Measurements from ENCODE around the gene PRKCA.
"Not testable (repeated sequence)": the region's sequence is repeated elsewhere in the genome, so short reads cannot be mapped to it uniquely, and the experiment has no call there.

Gene PRKCA

DNA sequence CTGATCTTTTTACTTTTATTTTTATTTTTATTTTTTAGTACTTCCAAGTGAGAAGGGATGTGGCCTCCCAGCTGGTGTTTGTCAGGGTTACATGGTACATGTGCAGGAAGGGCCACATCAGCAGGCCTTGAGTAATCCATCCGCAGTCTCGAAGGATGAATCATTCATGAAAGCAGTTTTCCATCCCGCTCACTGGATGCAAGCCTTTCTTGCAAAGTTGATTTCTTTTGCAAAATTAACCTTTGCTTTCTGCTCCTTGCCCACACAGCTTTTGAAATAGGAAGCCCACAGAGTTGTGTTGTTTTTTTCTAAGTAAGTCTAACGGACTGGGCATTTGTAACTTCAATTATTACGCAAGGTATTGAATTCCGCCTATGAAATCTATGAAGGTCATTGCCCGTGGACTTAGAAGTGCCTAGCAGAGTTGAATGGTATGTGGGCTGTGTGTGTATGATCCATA, 157.4 kb downstream of the PRKCA start:
- DNase-seq (ENCODE audit: low read depth in 4 of 4, low spot score in 1 of 4), result peak in 1 of 4 experiments; percentile 15

DNA sequence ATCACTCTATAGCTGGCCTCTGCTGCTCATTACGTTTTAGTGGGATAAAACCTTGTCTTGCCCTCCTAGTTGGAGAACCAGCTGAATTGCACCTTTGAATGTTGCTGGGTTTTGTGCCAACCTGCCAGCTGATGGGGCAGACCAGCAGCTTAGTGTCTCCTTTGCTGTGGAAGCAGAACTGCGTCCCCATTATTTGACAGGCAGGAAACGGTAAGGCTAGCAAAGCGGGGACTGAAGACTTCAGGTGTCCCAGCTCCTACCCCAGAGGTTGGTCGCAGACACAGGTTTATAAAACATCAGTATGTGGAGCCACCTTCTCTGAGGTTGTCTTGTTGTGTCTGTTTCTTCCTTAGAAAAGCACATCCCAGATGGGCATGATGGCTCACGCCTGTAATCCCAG, 158.1 kb downstream of the PRKCA start:
- no peak for DNase-seq (ENCODE audit: low read depth in 4 of 4, low spot score in 1 of 4)

DNA sequence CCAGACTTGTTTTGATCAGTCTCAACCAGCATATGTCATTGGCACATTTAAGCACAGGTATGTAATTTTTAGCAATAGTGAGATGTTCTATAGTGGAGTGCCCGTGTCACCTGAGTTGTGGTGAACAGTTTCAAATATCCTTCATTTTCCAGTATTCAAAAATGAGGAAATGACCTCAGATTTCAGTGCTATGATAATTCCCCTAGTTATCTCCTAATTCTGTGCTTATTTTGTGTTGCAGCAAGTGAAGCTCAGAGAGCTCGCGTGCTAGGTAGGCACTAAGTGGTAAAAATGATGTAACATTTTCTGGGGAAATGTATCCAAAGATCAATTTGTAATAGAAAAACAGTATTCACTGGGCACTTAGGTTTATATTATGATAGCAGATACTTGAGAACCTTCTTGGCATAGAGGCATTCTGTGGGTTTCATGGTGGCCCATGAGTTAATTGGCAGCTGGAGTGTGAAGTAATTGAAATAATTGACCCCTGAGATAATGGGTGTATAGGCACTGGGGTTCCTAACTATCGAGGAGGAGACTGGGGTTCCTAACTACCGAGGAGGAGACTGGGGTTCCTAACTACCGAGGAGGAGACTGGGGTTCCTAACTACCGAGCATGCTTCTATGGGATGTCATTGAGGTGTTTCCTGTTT, 159.1 kb downstream of the PRKCA start:
- DNase-seq (ENCODE audit: low read depth in 4 of 4, low spot score in 1 of 4), result no peak

DNA sequence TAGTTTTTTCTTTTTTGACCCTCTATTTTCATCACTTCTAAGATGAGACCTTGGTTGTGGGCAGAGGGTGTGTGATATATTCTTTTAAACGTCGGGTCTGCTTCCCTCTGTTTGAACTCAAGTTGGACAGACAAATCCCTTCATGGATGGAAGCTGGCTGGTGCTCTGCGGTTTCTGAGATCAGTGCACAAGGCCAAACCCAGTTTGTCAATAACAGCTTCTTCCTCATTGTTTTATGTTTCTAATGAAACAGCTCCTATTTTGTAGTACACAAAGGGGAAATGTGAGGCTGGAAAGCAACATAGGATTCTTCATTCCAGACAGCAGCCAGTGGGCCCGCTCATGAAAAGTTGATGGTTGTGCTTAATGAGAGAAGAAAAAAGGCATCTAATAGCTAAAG, 159.6 kb downstream of the PRKCA start:
- no peak for DNase-seq (ENCODE audit: low read depth in 4 of 4, low spot score in 1 of 4)

DNA sequence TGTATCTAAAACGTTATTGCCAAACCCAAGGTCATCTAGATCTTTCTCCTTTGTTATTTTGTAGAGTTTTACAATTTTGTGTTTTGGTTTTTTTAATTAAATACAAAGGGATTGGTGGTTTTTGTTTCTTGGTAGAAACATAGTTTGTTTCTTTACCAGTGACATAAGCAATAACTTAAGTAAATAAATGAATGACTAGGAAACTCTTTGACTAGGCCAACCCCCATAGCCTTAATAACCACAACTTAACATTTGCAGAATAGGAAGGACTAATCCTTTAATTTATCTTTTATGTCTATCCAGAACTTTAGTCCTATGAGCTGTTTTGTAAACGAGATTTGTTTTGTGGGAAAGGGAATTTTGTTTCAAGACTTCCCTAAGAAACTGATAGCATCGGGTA, 162.5 kb downstream of the PRKCA start:
- DNase-seq (ENCODE audit: low read depth in 4 of 4, low spot score in 1 of 4), result no peak

DNA sequence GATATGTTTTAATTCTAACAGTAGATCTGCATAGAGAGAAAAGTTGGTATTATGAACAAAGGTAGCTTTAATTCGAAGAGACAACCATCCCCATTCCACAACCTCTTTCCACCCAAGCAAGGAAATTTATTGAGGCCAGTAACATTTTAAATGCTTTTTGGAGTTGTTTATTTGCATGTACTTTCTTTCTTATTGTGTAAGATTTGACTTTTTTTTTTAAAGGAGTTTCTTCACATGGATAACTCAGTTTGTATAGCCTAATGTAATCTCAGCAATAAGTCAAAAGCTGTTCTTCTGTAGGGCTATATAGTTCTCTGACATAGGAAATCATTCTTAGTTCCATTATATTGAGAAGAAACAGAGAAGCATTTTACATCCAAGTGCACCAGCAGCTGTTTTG, 163.3 kb downstream of the PRKCA start:
- DNase-seq (ENCODE audit: low read depth in 4 of 4, low spot score in 1 of 4), result no peak

DNA sequence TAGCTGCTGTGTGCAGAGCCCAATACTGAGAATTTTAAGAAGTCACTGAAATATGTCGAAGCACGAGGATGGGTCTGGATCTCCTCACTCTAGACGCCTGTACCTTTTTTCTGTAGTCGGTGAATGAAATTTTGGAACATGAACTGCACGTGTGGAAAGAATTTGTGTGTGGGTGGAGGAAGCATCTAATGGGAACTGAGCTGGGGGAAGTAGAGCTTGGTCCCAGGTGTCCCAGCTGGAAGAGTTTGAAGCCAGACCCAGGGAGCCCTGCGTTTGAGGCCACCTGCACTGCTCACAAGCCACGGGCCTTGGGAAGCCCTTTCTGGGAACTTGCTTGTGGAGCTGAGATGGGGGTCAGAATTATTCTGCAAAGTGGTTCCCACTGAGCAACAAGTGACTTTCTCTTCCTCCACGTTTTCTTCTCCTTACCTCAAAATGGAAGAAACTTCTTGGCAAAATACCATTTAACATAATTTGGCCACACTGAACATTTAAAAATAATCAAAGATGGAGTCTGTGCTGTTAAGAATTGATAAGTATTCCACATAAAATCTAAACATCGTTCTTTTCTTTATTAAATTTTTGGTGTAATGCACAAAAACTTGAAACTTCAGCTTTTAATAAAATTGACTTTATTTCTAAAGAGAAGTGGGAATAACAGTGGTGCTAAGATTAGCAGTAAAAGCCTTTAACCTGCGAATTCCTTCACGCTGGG, 163.8 kb downstream of the PRKCA start:
- DNase-seq (ENCODE audit: low read depth in 4 of 4, low spot score in 1 of 4), result no peak

DNA sequence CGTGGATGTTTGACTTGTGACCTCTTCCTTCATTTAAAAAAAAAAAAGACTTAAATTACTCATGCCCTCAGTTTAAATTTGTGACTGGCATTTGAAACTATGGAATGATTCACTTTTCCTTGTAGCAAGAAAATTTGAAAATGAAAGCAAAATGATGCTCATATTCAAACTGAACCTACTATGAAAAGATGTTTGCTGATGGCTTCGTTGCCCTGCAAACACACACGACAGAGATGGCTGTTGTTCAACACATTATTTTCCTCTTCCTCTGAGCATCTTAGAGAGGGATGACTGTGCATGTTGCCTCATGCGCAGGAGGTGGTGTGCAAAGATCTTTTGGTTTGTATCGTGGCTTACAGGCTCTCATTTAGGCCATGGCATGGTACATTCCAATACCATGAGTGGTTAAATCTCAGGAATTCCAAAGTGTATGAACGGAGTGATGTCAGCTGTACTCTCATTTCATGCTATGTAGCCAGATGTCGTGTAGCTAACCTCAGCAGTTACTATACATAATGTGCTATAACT, 164.5 kb downstream of the PRKCA start:
- peak; percentile 18 to 48 (median 30) for DNase-seq (ENCODE audit: low read depth in 4 of 4, low spot score in 1 of 4)

DNA sequence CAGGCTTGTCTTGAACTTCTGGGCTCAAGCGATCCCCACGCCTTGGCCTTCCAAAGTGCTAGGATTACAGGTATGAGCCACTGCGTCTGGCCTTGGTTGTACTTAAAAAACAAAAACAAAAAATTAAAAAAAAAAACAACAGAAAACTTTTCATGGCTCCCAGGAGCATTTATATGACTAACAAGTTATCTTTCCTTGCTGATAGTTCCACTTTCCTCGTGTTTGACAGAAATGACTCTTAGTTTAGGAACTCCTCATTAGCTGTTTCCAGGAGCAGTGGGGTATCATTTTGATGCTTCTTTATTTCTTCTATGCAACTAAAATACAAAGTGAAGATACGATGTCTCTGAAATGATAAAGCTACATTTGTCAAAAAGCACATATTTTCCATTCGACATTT, 165.4 kb downstream of the PRKCA start:
- no peak for DNase-seq (ENCODE audit: low read depth in 4 of 4, low spot score in 1 of 4)

DNA sequence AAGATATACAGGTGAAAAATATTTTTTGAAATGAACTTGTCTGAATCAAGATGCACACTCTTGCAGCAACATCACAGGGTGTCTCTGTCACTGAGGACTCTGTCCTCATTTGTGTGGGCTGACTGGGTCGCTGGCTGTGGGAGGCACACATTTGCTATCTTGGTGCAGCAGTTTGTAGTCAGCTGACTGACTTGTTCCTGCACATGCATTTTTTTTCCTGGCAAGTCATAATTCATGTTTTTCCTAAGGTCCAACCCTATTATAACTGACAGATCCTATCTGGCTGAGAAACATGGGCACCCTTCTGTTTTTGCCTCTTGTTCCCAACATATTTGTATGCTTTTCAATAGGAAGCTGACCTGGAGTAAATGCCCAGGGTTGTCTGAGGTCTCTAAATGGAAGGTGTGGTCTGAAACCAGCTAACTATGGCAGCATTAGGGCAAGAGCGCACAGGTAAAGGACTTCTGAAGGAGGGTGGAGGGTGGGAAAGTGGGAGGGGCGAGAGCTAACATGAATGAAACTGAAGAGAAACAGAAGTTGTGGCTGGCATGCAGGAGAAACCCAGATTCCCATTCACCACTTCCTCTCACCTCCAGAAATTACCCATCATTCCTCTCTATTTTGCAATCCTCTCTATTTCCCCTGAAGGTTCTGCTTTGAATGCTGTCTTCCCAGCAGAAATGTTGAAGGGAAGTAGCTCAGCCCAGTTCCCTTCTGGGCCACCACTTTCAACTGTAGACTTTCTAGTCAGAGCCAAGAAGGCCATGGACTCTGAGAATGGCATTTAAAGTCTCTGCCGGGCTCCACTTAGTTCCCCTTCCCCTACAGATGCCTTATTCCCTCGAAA, 166.1 kb downstream of the PRKCA start:
- no peak for DNase-seq (ENCODE audit: low read depth in 4 of 4, low spot score in 1 of 4)

DNA sequence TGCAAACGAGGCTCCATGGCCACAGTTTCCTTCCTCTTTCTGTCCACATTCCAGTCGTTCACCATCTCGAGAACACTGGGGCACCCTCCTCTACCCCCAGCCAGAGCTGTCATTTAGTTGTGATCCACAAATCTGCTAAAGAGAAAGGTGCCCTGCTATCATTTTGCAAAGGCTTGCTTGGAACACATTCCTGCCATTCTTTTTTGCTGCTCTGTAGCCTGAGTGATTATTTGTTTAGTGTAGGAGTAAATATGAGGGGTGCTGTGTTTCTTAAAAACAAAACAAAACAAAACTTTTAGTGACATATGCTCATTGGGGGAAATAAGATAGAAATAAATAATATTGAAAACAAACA, 166.7 kb downstream of the PRKCA start:
- no peak for DNase-seq (ENCODE audit: low read depth in 4 of 4, low spot score in 1 of 4)

DNA sequence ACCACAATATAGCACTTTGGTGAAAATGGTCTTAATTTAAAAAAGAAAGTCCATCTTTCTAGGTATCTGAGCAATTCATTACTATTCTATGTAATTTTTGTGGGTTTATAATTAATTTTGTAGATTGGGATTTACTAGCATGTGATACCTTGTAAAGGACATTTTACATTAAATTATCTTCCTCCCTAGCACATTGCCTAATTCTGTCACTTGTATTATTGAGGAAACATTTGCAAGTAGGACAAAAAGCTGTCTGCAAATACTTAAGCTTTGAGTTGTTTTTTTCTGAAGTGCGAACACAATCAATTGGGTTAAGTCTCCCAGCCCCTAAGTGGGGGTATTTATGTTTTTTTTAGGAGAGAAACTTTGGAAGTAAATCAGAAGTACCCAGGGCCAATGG, 167.0 kb downstream of the PRKCA start:
- no peak for DNase-seq (ENCODE audit: low read depth in 4 of 4, low spot score in 1 of 4)

DNA sequence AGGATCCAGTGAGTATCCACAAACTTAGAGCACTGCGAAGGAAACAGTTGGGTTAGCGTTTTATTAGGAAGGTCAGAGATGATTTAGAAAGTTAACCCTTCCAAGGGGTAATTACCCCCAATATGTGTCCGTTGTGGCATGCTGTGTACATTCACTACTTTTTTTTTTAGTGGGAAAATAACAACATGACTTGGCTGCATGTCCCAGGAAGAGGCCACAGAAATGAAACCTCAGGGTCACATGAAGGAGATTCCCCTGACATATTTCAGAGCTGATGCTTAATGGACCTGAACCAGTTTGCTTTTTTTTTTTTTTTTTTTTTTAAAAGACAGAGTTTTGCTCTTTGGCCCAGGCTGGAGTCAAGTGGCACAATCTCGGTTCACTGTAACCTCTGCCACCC, 167.5 kb downstream of the PRKCA start:
- no peak for DNase-seq (ENCODE audit: low read depth in 4 of 4, low spot score in 1 of 4)

DNA sequence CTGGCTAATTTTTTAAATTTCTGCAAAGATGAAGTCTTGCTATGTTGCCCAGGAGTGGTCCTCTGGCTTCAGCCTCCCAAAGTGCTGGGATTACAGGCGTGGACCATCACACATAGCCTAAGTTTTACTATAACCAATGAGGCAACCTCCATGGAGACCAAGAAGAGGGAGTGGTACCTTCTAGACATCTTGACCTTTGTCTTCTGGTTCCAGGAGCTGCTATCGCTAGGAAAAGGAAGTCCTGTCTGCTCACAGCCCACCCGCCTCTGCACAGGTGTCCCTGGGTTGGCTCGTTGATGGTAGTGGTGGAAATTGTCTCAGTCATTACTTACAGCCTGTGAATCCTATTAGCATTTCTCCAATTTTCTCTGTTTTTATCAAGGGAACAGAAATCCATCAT, 169.7 kb downstream of the PRKCA start:
- DNase-seq (ENCODE audit: low read depth in 4 of 4, low spot score in 1 of 4), result no peak

DNA sequence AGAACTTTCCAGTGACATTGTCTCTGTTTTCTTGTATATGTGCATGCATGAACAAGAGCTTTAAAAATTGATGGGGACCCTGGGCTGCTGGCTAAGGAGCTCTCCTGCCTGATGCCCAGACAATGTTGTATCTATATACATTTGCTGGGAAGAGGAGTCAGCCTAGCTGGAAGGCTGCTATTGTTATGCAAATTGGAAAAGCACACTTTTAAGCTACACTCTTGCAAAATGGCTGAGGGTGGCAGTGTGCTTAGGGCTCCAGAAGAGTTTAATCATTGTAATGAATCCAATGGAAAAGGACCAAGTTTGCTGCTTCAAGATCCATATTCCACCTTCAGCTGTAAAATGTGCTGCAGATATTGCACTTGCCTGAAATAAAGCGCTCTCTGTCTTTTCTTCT, 171.8 kb downstream of the PRKCA start:
- no peak for DNase-seq (ENCODE audit: low read depth in 4 of 4, low spot score in 1 of 4)

DNA sequence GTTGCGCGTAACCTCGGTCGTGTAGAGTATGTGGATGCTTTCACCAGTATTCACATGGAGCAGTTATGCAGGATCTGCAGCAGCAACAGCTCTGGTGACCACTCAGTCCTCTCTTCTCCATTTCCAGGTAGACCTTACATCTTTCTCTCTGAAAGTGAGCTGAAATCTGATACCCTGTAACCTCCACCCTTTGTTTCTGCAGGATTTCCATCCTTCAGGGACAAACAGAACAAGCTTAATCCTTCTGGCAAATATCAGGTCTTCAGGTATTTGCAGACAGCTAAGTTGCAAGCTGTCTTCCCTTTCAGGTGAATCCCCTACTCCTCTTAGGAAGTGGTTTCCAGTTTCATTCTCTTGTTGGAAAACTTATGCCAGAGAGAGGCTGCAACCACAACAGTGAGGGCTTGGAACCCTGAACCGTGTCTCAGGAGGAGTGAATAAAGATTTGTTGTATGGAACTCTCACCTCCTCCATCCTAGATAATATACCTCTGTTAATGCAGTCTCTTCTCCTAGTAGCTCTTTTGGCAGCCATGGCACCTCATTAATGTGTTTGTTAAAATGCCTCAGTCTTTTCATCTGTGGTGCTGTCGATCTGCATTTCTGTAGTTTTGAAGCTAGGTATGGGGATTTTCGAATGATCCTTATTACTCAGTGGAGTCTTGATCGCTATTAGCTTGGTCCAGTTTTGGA, 172.5 kb downstream of the PRKCA start:
- DNase-seq (ENCODE audit: low read depth in 4 of 4, low spot score in 1 of 4), result no peak

DNA sequence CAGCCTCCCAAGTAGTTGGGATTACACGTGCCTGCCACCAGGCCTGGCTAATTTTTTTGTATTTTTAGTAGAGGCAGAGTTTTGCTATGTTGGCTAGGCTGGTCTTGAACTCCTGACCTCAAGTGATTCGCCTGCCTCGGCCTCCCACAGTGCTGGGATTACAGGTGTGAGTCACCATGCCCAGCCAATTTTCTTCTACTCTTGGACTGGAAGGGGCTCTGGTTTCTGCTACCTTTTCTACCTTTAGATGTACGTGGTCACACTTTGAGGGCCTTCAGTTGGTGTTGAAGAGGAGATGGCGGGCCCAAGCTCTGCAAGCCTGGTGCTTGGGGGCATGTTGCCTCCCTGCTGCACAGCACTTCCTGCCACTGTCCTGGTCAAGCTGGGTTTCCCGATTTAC, 173.6 kb downstream of the PRKCA start:
- DNase-seq (ENCODE audit: low read depth in 4 of 4, low spot score in 1 of 4), result no peak

DNA sequence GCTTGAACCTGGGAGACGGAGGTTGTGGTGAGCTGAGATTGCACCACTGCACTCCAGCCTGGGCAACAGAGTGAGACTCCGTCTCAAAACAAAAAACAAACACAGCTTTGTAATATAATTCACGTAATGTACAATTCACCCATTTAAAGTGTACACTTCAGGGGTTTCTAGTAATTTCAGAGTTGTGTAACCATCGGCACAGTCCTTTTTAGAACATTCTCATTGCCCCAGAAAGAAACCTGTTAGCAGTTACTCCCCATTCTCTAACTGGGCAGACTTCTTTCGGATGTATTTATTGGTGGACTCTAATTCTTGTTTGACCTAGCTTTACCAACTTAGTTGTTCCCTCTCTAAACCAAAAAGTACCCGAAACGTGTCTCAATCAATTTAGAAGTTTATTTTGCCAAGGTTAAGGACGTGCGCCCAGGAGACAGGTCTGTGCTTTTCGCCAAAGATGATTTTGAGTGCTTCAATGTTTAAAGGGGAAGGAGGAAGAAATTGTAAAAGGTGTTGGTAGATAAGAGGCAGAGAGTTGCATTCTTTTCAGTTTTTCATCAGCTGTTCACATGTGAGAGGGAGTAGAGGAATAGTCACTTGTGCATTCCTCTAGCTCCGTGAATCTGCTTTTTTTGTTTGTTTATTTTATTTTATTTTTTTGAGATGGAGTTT, 175.3 kb downstream of the PRKCA start:
- DNase-seq (ENCODE audit: low read depth in 4 of 4, low spot score in 1 of 4), result no peak

DNA sequence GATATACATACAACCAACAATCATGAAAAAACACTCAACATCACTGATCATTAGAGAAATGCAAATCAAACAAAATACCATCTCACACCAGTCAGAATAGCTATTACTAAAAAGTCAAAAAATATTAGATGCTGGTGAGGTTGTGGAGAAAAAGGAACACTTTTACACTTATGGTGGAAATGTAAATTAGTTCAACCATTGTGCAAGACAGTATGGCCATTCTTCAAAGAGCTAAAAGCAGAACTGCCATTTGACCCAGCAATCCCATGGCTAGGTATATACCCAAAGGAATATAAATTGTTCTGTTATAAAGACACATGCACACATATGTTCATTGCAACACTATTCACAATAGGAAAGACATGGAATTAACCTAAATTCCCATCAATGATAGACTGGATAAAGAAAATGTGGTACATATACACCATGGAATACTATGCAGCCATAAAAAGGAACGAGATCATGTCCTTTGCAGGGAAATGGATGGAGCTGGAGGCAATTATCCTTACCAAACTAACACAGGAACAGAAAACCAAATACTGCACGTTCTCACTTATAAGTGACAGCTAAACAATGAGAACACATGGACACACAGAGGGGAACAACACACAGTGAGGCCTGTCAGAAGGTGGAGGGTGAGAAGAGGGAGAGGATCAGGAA, 176.9 kb downstream of the PRKCA start:
- not testable (repeated sequence) for DNase-seq (ENCODE audit: low read depth in 4 of 4, low spot score in 1 of 4)

DNA sequence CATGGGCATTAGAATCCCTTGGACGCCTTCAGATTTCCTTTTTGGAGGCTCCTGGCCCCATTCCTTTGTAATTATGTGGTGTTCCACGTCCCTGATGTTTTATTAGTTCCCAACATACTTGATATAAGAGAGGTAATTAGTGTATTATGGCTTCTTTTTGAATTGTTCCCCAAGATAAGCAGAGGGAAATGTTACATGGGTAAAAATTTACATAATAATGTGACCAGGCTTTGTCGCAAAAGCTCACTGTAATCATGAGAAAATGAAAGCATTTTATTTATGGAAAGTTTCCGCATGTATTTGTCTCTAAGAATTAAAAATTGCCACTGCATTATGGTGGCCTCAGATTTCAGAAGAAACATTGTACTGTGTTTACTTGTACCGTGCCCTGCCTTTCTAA, 177.8 kb downstream of the PRKCA start:
- no peak for DNase-seq (ENCODE audit: low read depth in 4 of 4, low spot score in 1 of 4)

Measured in stimulated activated CD4-positive, alpha-beta T cell treated with anti-CD3 and anti-CD28 coated beads, Interleukin-1b, Interleukin-23, amount 100 ng/mL, for 24 hours (primary cell).